Activated CD4-positive, alpha-beta T cell treated with anti-CD3 and anti-CD28 coated beads, Interleukin-10, Interleukin-2, amounts not matched to agents 100 ng/mL and 50 ng/mL, durations not matched to agents 16 hours and 8 hours (primary cell): Measurements from ENCODE around the gene CCDC152.
A peak's percentile ranks its signal among the peaks of the same experiment; 100 is the strongest.
"Not testable (repeated sequence)": the region's sequence is repeated elsewhere in the genome, so short reads cannot be mapped to it uniquely, and the experiment has no call there.

Source experiments
- DNase-seq: peaks from one replicate; pipeline ENCODE4 v3.0.0-alpha.2; 2020

The CCDC152 gene

DNA sequence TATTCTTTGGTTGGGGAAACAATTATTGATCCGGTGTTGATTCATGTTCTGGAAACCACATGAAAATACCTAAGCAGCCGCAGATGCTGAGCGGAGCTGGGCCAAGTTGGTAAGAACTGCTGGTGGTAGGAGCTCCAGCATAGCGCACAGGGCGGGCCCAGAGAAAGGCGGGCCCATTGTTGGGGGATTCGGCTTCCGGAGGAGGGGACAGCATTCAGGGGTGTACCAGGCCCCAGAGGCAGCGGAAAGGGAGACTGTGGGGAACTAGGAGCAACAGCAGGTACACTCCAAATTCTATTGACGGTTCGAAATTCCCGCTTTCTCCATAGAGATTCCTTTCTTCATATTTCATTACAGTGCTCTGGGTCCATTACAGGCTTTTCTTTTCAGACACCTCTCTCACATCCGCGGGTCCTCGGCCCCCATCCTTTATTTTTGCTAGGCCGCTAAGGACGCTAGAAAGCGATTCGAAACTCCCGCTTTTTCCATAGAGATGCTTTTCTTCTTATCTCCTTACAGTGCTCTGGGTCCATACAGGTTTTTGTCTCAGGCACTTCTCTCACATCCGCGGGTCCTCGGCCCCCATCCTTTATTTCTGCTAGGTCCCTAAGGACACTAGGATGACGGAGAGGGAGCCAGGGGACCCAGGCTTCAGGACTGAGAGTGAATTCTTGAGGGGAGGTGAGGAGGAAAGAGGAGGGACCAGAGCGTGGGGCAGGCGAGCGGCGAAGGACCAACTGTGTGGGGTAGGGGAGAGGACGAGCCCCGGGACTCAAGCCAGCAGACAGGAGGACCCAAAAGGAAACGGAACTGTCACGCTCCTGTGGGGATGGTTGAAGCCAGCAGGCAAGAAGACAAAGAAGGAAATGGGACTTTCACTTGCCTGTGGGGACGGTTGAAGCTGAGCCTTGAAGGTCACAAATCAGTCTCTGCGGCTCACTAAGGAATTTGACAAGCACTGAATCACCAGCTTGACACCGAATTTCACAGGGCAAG, at the start of gene CCDC152:
CCDC152 (plus strand) TSS at position 213 of the 996 bp plus-strand sequence. CDS start 2,304 bp downstream, outside the sequence.
- peak; percentile 65 for DNase-seq

- DNase-seq: no peak
Observed at GRCh38 chr5:42715785-42716184, 40.8 kb upstream of the CCDC152 start.

- DNase-seq: peak; percentile 73
Observed at GRCh38 chr5:42718591-42718990, 38.0 kb upstream of the CCDC152 start.

- DNase-seq: no peak
Observed at GRCh38 chr5:42719034-42719433, 37.6 kb upstream of the CCDC152 start.

DNA sequence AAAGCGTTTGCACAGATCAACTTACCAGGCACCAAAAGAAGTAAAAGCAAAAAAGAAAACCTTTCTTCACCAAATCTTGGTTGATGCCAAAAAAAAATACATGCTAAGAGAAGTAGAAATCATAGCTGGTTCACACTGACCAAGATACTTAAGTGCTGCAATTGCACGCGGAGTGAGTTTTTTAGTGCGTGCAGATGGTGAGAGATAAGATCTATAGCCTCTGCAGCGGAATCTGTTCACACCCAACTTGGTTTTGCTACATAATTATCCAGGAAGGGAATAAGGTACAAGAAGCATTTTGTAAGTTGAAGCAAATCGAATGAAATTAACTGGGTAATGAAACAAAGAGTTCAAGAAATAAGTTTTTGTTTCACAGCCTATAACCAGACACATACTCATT, 36.4 kb upstream of the CCDC152 start:
- DNase-seq: peak; percentile 43

GRCh38 chr5:42721484-42721883, 35.1 kb upstream of the CCDC152 start:
- no peak for DNase-seq

DNA sequence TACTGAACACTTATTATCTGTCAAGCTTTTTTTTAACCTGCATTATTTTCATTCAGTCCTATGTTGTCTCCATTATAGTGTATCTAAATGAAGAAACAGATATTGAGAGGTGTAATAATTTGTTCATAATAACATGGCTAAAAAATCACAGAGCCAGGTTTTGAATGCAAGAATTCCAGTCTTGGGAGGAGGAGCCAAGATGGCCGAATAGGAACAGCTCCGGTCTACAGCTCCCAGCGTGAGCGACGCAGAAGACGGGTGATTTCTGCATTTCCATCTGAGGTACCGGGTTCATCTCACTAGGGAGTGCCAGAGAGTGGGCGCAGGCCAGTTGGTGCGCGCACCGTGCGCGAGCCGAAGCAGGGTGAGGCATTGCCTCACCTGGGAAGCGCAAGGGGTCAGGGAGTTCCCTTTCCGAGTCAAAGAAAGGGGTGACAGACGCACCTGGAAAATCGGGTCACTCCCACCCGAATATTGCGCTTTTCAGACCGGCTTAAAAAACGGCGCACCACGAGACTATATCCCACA, 22.0 kb upstream of the CCDC152 start:
- DNase-seq: not testable (repeated sequence)

DNA sequence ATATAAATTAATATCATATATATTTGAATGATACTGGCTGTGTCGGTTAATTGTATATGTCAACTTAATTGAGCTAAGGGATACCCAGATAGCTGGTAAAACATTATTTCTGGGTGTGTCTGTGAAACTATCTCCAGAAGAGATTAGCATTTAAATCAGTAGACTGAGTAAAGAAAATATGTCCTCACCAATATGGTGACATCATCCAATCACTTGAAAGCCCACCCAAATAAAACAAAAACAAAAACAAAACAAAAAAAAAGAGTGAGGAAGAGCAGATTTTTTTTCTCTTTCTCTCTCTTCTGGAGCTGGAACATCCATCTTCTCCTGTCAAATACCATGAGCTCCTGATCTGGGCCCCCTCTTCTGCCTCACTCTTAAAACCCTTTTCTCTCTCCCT, 15.7 kb upstream of the CCDC152 start:
- DNase-seq: no peak

DNA sequence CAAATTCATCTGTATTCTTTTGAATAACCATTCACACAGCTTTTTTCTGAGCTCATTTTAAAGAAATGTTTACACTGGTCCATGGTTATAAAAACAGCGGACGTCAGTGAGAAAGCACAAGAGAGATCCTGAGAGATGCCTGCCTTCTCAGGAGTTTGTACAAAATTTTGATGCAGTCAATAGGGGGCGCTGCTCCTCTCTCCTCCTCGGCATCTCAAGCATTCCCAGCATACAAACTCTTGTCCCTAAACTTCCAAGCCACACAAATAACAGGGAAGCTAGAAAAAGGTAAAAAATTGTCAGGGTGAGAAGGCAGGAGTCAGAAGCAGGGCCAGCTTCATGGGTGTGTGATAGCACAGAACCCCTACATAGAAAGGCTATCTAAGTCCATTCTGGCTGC, 11.2 kb upstream of the CCDC152 start:
- no peak for DNase-seq

DNA sequence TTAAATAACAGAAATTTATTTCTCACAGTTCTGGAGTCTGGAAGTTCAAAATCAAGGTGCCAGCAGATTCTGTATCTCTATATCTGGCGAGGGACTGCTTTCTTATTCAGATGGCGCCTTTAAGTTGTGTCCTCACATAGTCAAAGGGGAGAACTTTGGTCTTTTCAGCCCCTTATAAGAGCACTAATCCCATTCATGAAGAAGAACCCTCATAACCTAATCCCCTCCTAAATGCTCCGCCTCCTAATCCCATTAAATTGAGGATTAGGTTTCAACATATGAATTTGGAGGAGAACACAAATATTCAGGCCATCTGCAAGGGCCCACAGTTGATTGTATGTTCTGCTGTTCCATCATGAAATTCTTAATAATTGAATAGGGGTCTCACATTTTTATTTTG, 10.8 kb upstream of the CCDC152 start:
- DNase-seq: no peak

GRCh38 chr5:42749020-42749419, 7.6 kb upstream of the CCDC152 start:
- DNase-seq: no peak

DNA sequence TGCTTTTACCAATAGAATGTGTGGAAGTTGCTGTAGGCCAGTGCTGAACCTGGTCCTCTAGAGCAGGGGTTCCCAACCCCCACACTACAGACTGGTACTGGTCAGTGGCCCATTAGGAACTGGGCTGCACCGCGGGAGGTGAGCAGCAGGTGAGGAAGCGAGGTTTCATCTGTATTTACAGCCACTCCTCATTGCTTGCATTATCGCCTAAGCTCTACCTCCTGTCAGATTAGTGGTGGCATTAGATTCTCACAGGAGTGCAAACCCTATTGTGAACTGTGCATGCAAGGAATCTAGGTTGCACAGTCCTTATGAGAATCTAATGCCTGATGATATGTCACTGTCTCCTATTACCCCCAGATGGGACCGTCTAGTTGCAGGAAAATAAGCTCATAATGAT, 6.1 kb upstream of the CCDC152 start:
- DNase-seq: no peak

- no peak for DNase-seq
Observed at GRCh38 chr5:42751044-42751443, 5.6 kb upstream of the CCDC152 start.

GRCh38 chr5:42753099-42753498, 3.5 kb upstream of the CCDC152 start:
- DNase-seq: no peak

GRCh38 chr5:42759456-42759855, 2.8 kb downstream of the CCDC152 start:
- DNase-seq: no peak

- no peak for DNase-seq
Observed at GRCh38 chr5:42760426-42760825, 3.8 kb downstream of the CCDC152 start.

- DNase-seq: no peak
Observed at GRCh38 chr5:42761791-42762190, 5.2 kb downstream of the CCDC152 start.

DNA sequence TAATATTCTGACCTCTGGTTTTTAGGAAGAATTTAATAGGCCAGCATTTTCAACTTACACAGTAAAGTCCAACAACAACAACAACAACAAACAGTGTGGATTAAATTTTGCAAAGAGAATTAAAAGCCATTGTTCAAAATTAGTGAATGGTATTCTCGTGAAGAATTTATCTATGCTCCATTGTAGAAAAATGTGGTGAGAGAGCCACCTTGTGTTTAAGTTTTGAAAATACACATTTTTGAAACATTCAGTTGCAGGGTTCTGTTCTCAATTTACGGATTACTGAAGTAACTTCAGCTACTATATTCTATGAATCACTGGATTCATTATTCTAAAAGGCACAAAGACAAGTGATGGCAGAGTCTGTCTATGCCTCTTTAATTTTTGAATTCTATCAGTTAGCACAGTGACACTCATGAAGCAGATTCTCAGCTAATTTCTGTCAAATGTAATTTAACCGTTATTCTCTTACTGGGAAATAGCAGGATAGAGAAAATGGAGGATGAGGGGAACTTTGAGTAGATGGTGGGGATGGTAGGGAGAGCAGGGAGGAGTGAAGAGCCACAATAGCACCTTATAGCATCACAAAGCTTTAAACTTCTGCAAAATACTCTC, 11.0 kb downstream of the CCDC152 start:
- peak; percentile 30 for DNase-seq

- no peak for DNase-seq
Observed at GRCh38 chr5:42768106-42768504, 11.5 kb downstream of the CCDC152 start.

GRCh38 chr5:42770003-42770402, 13.4 kb downstream of the CCDC152 start:
- DNase-seq: no peak

GRCh38 chr5:42772265-42772993, 15.8 kb downstream of the CCDC152 start:
- no peak for DNase-seq

- peak; percentile 6 for DNase-seq
Observed at GRCh38 chr5:42779083-42779482, 22.5 kb downstream of the CCDC152 start.

- no peak for DNase-seq
Observed at GRCh38 chr5:42781584-42781983, 25.0 kb downstream of the CCDC152 start.
